Activated gamma-delta T cell (primary cell): Measurements from ENCODE around the gene SLC34A3.
"Not testable (repeated sequence)": the region's sequence is repeated elsewhere in the genome, so short reads cannot be mapped to it uniquely, and the experiment has no call there.

Source experiments
- DNase-seq: peaks from one replicate; lab custom pipeline; 2025; lab: John Stamatoyannopoulos, UW

Gene SLC34A3

GRCh38 chr9:137255448-137256114 lies 24.9 kb downstream of the SLC34A3 start:
- no peak for DNase-seq

GRCh38 chr9:137256362-137256761 lies 25.7 kb downstream of the SLC34A3 start:
- DNase-seq = no peak

- DNase-seq = no peak
These were observed 26.2 kb downstream of the SLC34A3 start for GRCh38 chr9:137256856-137257255.

- DNase-seq = not testable (repeated sequence)
These were observed 31.6 kb downstream of the SLC34A3 start for GRCh38 chr9:137262173-137262908.

GRCh38 chr9:137262909-137263285 lies 32.2 kb downstream of the SLC34A3 start:
- no peak for DNase-seq

GRCh38 chr9:137263506-137263905 lies 32.8 kb downstream of the SLC34A3 start:
- DNase-seq = no peak

- DNase-seq = no peak
These were observed 33.4 kb downstream of the SLC34A3 start for GRCh38 chr9:137264067-137264466.

- DNase-seq = no peak
These were observed 34.9 kb downstream of the SLC34A3 start for GRCh38 chr9:137265496-137266161.

- no peak for DNase-seq
These were observed 35.4 kb downstream of the SLC34A3 start for GRCh38 chr9:137266162-137266527.

GRCh38 chr9:137266585-137267453 lies 36.1 kb downstream of the SLC34A3 start:
- DNase-seq = no peak

GRCh38 chr9:137267933-137268355 lies 37.2 kb downstream of the SLC34A3 start:
- no peak for DNase-seq

- DNase-seq = no peak
These were observed 38.0 kb downstream of the SLC34A3 start for GRCh38 chr9:137268538-137269201.

GRCh38 chr9:137269231-137269772 lies 38.6 kb downstream of the SLC34A3 start:
- no peak for DNase-seq

GRCh38 chr9:137270929-137271695 lies 40.4 kb downstream of the SLC34A3 start:
- DNase-seq = no peak

- DNase-seq = no peak
These were observed 41.0 kb downstream of the SLC34A3 start for GRCh38 chr9:137271696-137272076.

GRCh38 chr9:137272241-137273094 lies 41.8 kb downstream of the SLC34A3 start:
- no peak for DNase-seq

GRCh38 chr9:137273095-137273490 lies 42.4 kb downstream of the SLC34A3 start:
- DNase-seq = no peak

GRCh38 chr9:137273611-137274320 lies 43.1 kb downstream of the SLC34A3 start:
- DNase-seq = no peak

- no peak for DNase-seq
These were observed 44.5 kb downstream of the SLC34A3 start for GRCh38 chr9:137275203-137275587.
